Activated CD4-positive, alpha-beta T cell treated with anti-CD3 and anti-CD28 coated beads, Interleukin-2, amount 50 U/mL, for 16 hours (primary cell): ENCODE measurements around the gene FBRS.

Experiments
- DNase-seq: peaks from one replicate; pipeline ENCODE4 v3.0.0-alpha.2; 2020

Gene FBRS

GRCh38 chr16:30645727-30646126 lies 12.5 kb upstream of the FBRS start:
- no peak for DNase-seq

GRCh38 chr16:30647274-30647571 lies 11.0 kb upstream of the FBRS start:
- DNase-seq: no peak

- peak; percentile 25 for DNase-seq
These were observed 8.4 kb upstream of the FBRS start for GRCh38 chr16:30649725-30650368.

GRCh38 chr16:30650369-30651123 lies 7.7 kb upstream of the FBRS start, which contains the start of gene PRR14:
TSS of gene PRR14 (plus strand) at chr16:30650960. CDS start at chr16:30651646, 686 bp downstream.
- DNase-seq: peak; percentile 100

GRCh38 chr16:30651124-30652004 lies 6.9 kb upstream of the FBRS start:
- DNase-seq: peak; percentile 81

- no peak for DNase-seq
These were observed 6.3 kb upstream of the FBRS start for GRCh38 chr16:30652005-30652296.

GRCh38 chr16:30652718-30653117 lies 5.5 kb upstream of the FBRS start:
- DNase-seq: no peak

- no peak for DNase-seq
These were observed 3.4 kb upstream of the FBRS start for GRCh38 chr16:30654856-30655255.

GRCh38 chr16:30655815-30656347 lies 2.4 kb upstream of the FBRS start:
- DNase-seq: no peak

GRCh38 chr16:30656388-30656787 lies 1.8 kb upstream of the FBRS start:
- DNase-seq: no peak

- DNase-seq: no peak
These were observed 1.0 kb upstream of the FBRS start for GRCh38 chr16:30656974-30657865.

GRCh38 chr16:30658731-30659506 lies 688 bp downstream of the FBRS start:
- DNase-seq: peak; percentile 97

- peak; percentile 59 for DNase-seq
These were observed 1.5 kb downstream of the FBRS start for GRCh38 chr16:30659507-30660423.

- peak; percentile 88 for DNase-seq
These were observed 2.4 kb downstream of the FBRS start for GRCh38 chr16:30660424-30661261.

- no peak for DNase-seq
These were observed 4.2 kb downstream of the FBRS start for GRCh38 chr16:30662449-30662848.

- no peak for DNase-seq
These were observed 4.8 kb downstream of the FBRS start for GRCh38 chr16:30663038-30663437.

- DNase-seq: peak; percentile 26
These were observed 5.6 kb downstream of the FBRS start for GRCh38 chr16:30663820-30664219.

GRCh38 chr16:30664616-30665109 lies 6.4 kb downstream of the FBRS start:
- DNase-seq: no peak

GRCh38 chr16:30665155-30665829 lies 7.1 kb downstream of the FBRS start:
- DNase-seq: no peak
